Caco-2 (cell line): ENCODE results near the gene CD99L2. TPM values are rescaled to one million over a fixed set of nuclear protein-coding genes. Genes with fewer than 3 reads are reported as not detected.

Experiments used
- BruUV-seq: library from RNA; stranded (reverse); fragments of 400-500 nt; replicated peaks from 2 replicates; lab custom pipeline; 2021; lab: Mats Ljungman, UMichigan
- CTCF ChIA-PET: fragments of 300-600 bp; sonication (Branson Sonifier 250); formaldehyde crosslinking; loops from one replicate; lab custom pipeline; 2022; ENCODE audit warnings: antibody characterized with exemption; lab: Charles Lee
- POLR2A ChIA-PET: fragments of 300-600 bp; sonication (Branson Sonifier 250); formaldehyde crosslinking; loops from one replicate; lab custom pipeline; 2022; ENCODE audit warnings: antibody characterized with exemption; lab: Charles Lee
- DNase-seq, 2 experiments: peaks; one replicate each; pipeline versions ENCODE4 v3.0.0 to v3.0.0-alpha.2; 2020 to 2022
- H3K27me3 ChIP-seq: replicated peaks from 2 replicates; pipeline ENCODE4 v1.6.0; 2011; ENCODE audit warnings: low read length; ENCODE audit not compliant: control insufficient read depth, insufficient read depth
- H3K36me3 ChIP-seq: 2 replicates; pipeline ENCODE4 v1.5.1; 2011; ENCODE audit warnings: low read length; ENCODE audit not compliant: control insufficient read depth, insufficient read depth
- H3K4me1 ChIP-seq: fragments of 250-450 bp; sonication (Bioruptor Pico); 2 replicates; pipeline ENCODE4 v1.5.1; 2020; ENCODE audit warnings: mild to moderate bottlenecking
- H3K4me3 ChIP-seq: 2 replicates; pipeline ENCODE4 v1.5.1; 2011; ENCODE audit warnings: low read depth, mild to moderate bottlenecking, control low read depth, low read length
- H3K9me3 ChIP-seq: fragments of 250-450 bp; sonication (Bioruptor Pico); 2 replicates; pipeline ENCODE4 v1.5.1; 2020; ENCODE audit warnings: mild to moderate bottlenecking, moderate library complexity
- H3K27ac Mint-ChIP-seq: one replicate; pipeline ENCODE4 v1.8.0; 2022; ENCODE audit warnings: mixed read lengths; ENCODE audit not compliant: unreplicated experiment
- H3K27me3 Mint-ChIP-seq: one replicate; pipeline ENCODE4 v1.8.0; 2022; ENCODE audit warnings: mixed read lengths; ENCODE audit not compliant: insufficient read depth, unreplicated experiment
- H3K36me3 Mint-ChIP-seq: one replicate; pipeline ENCODE4 v1.8.0; 2022; ENCODE audit warnings: mild to moderate bottlenecking, mixed read lengths; ENCODE audit not compliant: insufficient read depth, unreplicated experiment
- H3K4me1 Mint-ChIP-seq: one replicate; pipeline ENCODE4 v1.8.0; 2022; ENCODE audit warnings: low read depth, mixed read lengths; ENCODE audit not compliant: unreplicated experiment
- H3K4me3 Mint-ChIP-seq: one replicate; pipeline ENCODE4 v1.8.0; 2022; ENCODE audit warnings: mild to moderate bottlenecking, moderate library complexity, mixed read lengths; ENCODE audit not compliant: unreplicated experiment
- H3K9me3 Mint-ChIP-seq: one replicate; pipeline ENCODE4 v1.8.0; 2022; ENCODE audit warnings: mixed read lengths; ENCODE audit not compliant: unreplicated experiment
- CTCF ChIP-seq, 2 experiments: fragments of 200-600 bp in 1 of 2; IDR thresholded peaks; 1 replicate in 1 of 2; 2 replicates in 1 of 2; pipeline versions ENCODE4 v1.5.1 to v1.8.0; 2011 to 2022; ENCODE audit warnings: antibody characterized with exemption in 1 of 2, control low read depth in 1 of 2, inconsistent platforms in 1 of 2, low read depth in 1 of 2, low read length in 1 of 2, mild to moderate bottlenecking in 1 of 2, moderate library complexity in 1 of 2; ENCODE audit not compliant: insufficient read depth in 1 of 2, severe bottlenecking in 1 of 2, unreplicated experiment in 1 of 2
- intact Hi-C: fragments of 100-400 bp; cut with micrococcal nuclease; formaldehyde crosslinking; loops from one replicate; pipeline ENCODE4 v1.10.0; 2022; ENCODE audit not compliant: unreplicated experiment
- total RNA-seq: library from RNA; stranded (reverse); gene quantifications from 2 replicates; pipeline ENCODE4 v1.2.3, GENCODE V29; 2022

CD99L2 gene
- total RNA-seq, 1 experiment from 2014 or later: 8.6 TPM

GRCh38 chrX:150769408-150769807 is 129.1 kb downstream of the CD99L2 start:
- H3K9me3 ChIP-seq: no peaks in the 10 kb centered on the region
- H3K27me3 Mint-ChIP-seq: no peaks in the 10 kb centered on the region
- ChIA-PET POLR2A (no interaction called here), CTCF (interaction anchor here (0.6 kb wide), 1 partner anchor 276 kb away, joined by 5 read pairs; no protein-coding TSS in a partner anchor)
- intact Hi-C loops: no loop called here
- no peak overlapping the region for H3K4me3 Mint-ChIP-seq
- H3K4me1 ChIP-seq: no peaks in the 10 kb centered on the region
- BruUV-seq: no TSS peak
- H3K9me3 Mint-ChIP-seq: no peaks in the 10 kb centered on the region
- H3K4me3 ChIP-seq: no peak overlapping the region
- TF ChIP-seq CTCF (IDR thresholded peaks at IDR 0.05; ENCODE audit: insufficient read depth in 1 of 2, low read depth in 1 of 2, low read length in 1 of 2, severe bottlenecking in 1 of 2, unreplicated experiment in 1 of 2): no peak
- H3K36me3 Mint-ChIP-seq: no peaks in the 10 kb centered on the region
- H3K36me3 ChIP-seq: no peaks in the 10 kb centered on the region
- H3K27me3 ChIP-seq: no peaks in the 10 kb centered on the region
- no peak overlapping the region for H3K27ac Mint-ChIP-seq
- DNase-seq: no peak
- no peaks in the 10 kb centered on the region for H3K4me1 Mint-ChIP-seq

DNA sequence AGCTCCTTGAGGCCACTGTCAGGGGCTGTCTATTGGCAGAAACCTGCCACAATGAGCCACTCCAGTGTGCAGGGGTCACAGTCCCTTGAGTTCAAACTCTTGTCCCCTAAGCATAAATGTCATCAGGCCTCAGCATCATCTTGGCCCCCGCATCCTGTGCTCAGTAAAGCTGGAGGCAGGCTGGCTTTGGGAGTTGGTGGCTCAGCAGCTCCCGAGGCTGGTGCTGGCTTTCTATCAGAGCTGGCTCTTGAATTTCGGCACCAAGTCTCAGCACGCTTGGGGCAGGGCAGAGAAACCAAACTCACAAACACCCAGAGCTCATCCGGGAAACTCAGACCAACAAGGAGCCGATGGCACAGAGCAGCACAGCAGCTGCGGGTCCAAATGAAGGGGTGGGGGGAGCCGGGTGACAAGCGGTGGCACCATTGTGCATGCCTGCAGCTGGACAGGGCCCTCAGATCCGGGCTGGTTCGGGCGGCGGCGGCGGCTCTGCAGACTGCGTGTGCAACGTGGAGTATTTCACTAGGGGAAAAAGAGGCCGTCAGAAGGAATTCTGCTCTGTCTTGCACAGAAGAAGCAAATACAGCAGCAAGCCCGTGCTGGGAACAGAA is 129.8 kb downstream of the CD99L2 start:
- ChIA-PET POLR2A (no interaction called here), CTCF (interaction anchor here (0.6 kb wide), 1 partner anchor 277 kb away, joined by 5 read pairs; no protein-coding TSS in a partner anchor)
- Mint-ChIP-seq H3K4me1 (no peaks in the 10 kb centered on the region), H3K4me3 (no peak overlapping the region), H3K27ac (no peak overlapping the region), H3K36me3 (peaks cover 4% of the 10 kb centered on the region), H3K27me3 (no peaks in the 10 kb centered on the region), H3K9me3 (no peaks in the 10 kb centered on the region)
- no peak overlapping the region for H3K4me3 ChIP-seq
- no TSS peak for BruUV-seq
- no peak for TF ChIP-seq CTCF (IDR thresholded peaks at IDR 0.05; ENCODE audit: insufficient read depth in 1 of 2, low read depth in 1 of 2, low read length in 1 of 2, severe bottlenecking in 1 of 2, unreplicated experiment in 1 of 2)
- H3K4me1 ChIP-seq: no peaks in the 10 kb centered on the region
- DNase-seq: no peak
- intact Hi-C loops: no loop called here
- no peaks in the 10 kb centered on the region for H3K27me3 ChIP-seq
- H3K36me3 ChIP-seq: no peaks in the 10 kb centered on the region
- no peaks in the 10 kb centered on the region for H3K9me3 ChIP-seq

- CTCF ChIA-PET: no interaction called here
- Mint-ChIP-seq H3K9me3 (no peaks in the 10 kb centered on the region), H3K27ac (no peak overlapping the region), H3K27me3 (no peaks in the 10 kb centered on the region), H3K4me3 (no peak overlapping the region), H3K36me3 (peaks cover 9% of the 10 kb centered on the region), H3K4me1 (no peaks in the 10 kb centered on the region)
- no peaks in the 10 kb centered on the region for H3K36me3 ChIP-seq
- POLR2A ChIA-PET: no interaction called here
- H3K4me1 ChIP-seq: no peaks in the 10 kb centered on the region
- intact Hi-C loops: no loop called here
- no peaks in the 10 kb centered on the region for H3K9me3 ChIP-seq
- no peak for DNase-seq
- H3K4me3 ChIP-seq: no peak overlapping the region
- no peak for TF ChIP-seq CTCF (IDR thresholded peaks at IDR 0.05; ENCODE audit: insufficient read depth in 1 of 2, low read depth in 1 of 2, low read length in 1 of 2, severe bottlenecking in 1 of 2, unreplicated experiment in 1 of 2)
- H3K27me3 ChIP-seq: no peaks in the 10 kb centered on the region
- BruUV-seq: no TSS peak
These were observed 130.4 kb downstream of the CD99L2 start for GRCh38 chrX:150768132-150768485.
